GM21786 (cell line): Measurements from ENCODE around the gene SUCLG1.
"Not testable (repeated sequence)": the region's sequence is repeated elsewhere in the genome, so short reads cannot be mapped to it uniquely, and the experiment has no call there.

ENCODE experiments used
- ATAC-seq: cut with Tn5 transposase; IDR thresholded peaks from one replicate; pipeline ENCODE4 v1.9.1; 2021; ENCODE audit not compliant: unreplicated experiment

SUCLG1 gene

GRCh38 chr2:84424152-84424551 is 34.9 kb downstream of the SUCLG1 start:
- no peak for ATAC-seq

- ATAC-seq: no peak
Measured at GRCh38 chr2:84421791-84422190, 37.3 kb downstream of the SUCLG1 start.

GRCh38 chr2:84421197-84421596 is 37.9 kb downstream of the SUCLG1 start:
- no peak for ATAC-seq

GRCh38 chr2:84417453-84418145 is 41.5 kb downstream of the SUCLG1 start:
- no peak for ATAC-seq

- no peak for ATAC-seq
Measured at GRCh38 chr2:84409531-84409930, 49.5 kb downstream of the SUCLG1 start.

- not testable (repeated sequence) for ATAC-seq
Measured at GRCh38 chr2:84402111-84402510, 57.0 kb downstream of the SUCLG1 start.

GRCh38 chr2:84399839-84400238 is 59.2 kb downstream of the SUCLG1 start:
- not testable (repeated sequence) for ATAC-seq

- ATAC-seq: no peak
Measured at GRCh38 chr2:84395820-84396219, 63.3 kb downstream of the SUCLG1 start.

GRCh38 chr2:84394628-84395027 is 64.5 kb downstream of the SUCLG1 start:
- ATAC-seq: no peak

GRCh38 chr2:84393829-84394228 is 65.3 kb downstream of the SUCLG1 start:
- ATAC-seq: no peak

- ATAC-seq: no peak
Measured at GRCh38 chr2:84389794-84390193, 69.3 kb downstream of the SUCLG1 start.

GRCh38 chr2:84388921-84389490 is 70.1 kb downstream of the SUCLG1 start:
- ATAC-seq: no peak

GRCh38 chr2:84388133-84388532 is 70.9 kb downstream of the SUCLG1 start:
- no peak for ATAC-seq

- no peak for ATAC-seq
Measured at GRCh38 chr2:84386336-84387040, 72.6 kb downstream of the SUCLG1 start.

GRCh38 chr2:84383271-84383670 is 75.8 kb downstream of the SUCLG1 start:
- ATAC-seq: no peak

- no peak for ATAC-seq
Measured at GRCh38 chr2:84380875-84381274, 78.2 kb downstream of the SUCLG1 start.

- no peak for ATAC-seq
Measured at GRCh38 chr2:84378960-84379359, 80.1 kb downstream of the SUCLG1 start.

GRCh38 chr2:84375020-84375419 is 84.1 kb downstream of the SUCLG1 start:
- no peak for ATAC-seq

- ATAC-seq: no peak
Measured at GRCh38 chr2:84373866-84374265, 85.2 kb downstream of the SUCLG1 start.
